HCT116 (cell line): ENCODE measurements around the gene FOXN3. TPM values are rescaled to one million over a fixed set of nuclear protein-coding genes. Genes with fewer than 3 reads are reported as not detected.

Experiments used
- ATAC-seq: fragments of 200-7000 bp; cut with Tn5 transposase; 2 replicates; pipeline ENCODE4 v1.9.1; 2020; ENCODE audit warnings: mild to moderate bottlenecking, moderate library complexity
- BruUV-seq: library from RNA; stranded (reverse); fragments of 400-500 nt; replicated peaks from 2 replicates; lab custom pipeline; 2021; lab: Mats Ljungman, UMichigan
- CTCF ChIA-PET: fragments of 300-600 bp; sonication (Branson Sonifier 250); formaldehyde crosslinking; loops from one replicate; lab custom pipeline; 2021; ENCODE audit warnings: antibody characterized with exemption; lab: Charles Lee
- POLR2A ChIA-PET: fragments of 300-600, 350-600 bp; sonication (Branson Sonifier 250); formaldehyde crosslinking; loops from one replicate; lab custom pipeline; 2021; ENCODE audit warnings: antibody characterized with exemption; lab: Charles Lee
- RAD21 ChIA-PET, 2 experiments: fragments of 300-600 bp; sonication (Branson Sonifier 250); formaldehyde crosslinking; loops; one replicate each; lab custom pipeline; 2023; ENCODE audit warnings: low total read pairs in 2 of 2; ENCODE audit not compliant: uncharacterized antibody in 2 of 2, unreplicated experiment in 2 of 2, low non-redundant PET in 1 of 2; lab: Charles Lee
- DNase-seq: peaks from one replicate; pipeline ENCODE4 v3.0.0-alpha.2; 2010; ENCODE audit warnings: low read depth, low spot score
- H2AFZ ChIP-seq: fragments of 200-600 bp; shearing (Covaris generic), sonication (generic); 2 replicates; pipeline ENCODE4 v1.6.1; 2017; ENCODE audit warnings: low read depth, mixed run types, mixed read lengths, antibody characterized with exemption, low read length; ENCODE audit not compliant: poor library complexity, severe bottlenecking
- H3K27ac ChIP-seq: 2 replicates; pipeline ENCODE4 v1.5.1; 2012; ENCODE audit warnings: low read depth, low read length
- H3K27me3 ChIP-seq: fragments of 200-600 bp; sonication (generic); 2 replicates; pipeline ENCODE4 v1.6.1; 2016; ENCODE audit warnings: mixed run types, low read length, mixed read lengths; ENCODE audit not compliant: insufficient read depth
- H3K36me3 ChIP-seq, 2 experiments: fragments of 200-500 bp in 1 of 2; fragments of 200-600 bp in 1 of 2; sonication (Bioruptor generic) in 1 of 2; sonication (generic) in 1 of 2; 2 replicates each; pipeline versions ENCODE4 v1.5.1 to v1.6.1; 2014 to 2016; ENCODE audit warnings: low read length in 2 of 2, inconsistent platforms in 1 of 2, mixed read lengths in 1 of 2, mixed run types in 1 of 2; ENCODE audit not compliant: insufficient read depth in 2 of 2, control insufficient read depth in 1 of 2
- H3K4me1 ChIP-seq, 2 experiments: fragments of 200-600 bp in 1 of 2; sonication (generic) in 1 of 2; 2 replicates each; pipeline versions ENCODE4 v1.5.1 to v1.6.1; 2012 to 2017; ENCODE audit warnings: low read length in 2 of 2, inconsistent platforms in 1 of 2, mild to moderate bottlenecking in 1 of 2, mixed read lengths in 1 of 2, mixed run types in 1 of 2, moderate library complexity in 1 of 2; ENCODE audit not compliant: insufficient read depth in 2 of 2, control insufficient read depth in 1 of 2
- H3K4me2 ChIP-seq: fragments of 200-600 bp; sonication (generic); 2 replicates; pipeline ENCODE4 v1.6.1; 2017; ENCODE audit warnings: mixed run types, low read length, mixed read lengths
- H3K4me3 ChIP-seq, 2 experiments: fragments of 200-600 bp in 1 of 2; sonication (generic) in 1 of 2; replicated peaks in 1 of 2; 2 replicates each; pipeline ENCODE4 v1.5.1; 2011 to 2016; ENCODE audit warnings: low read length in 2 of 2, control low read depth in 1 of 2, low read depth in 1 of 2, mild to moderate bottlenecking in 1 of 2, mixed read lengths in 1 of 2, mixed run types in 1 of 2
- H3K79me2 ChIP-seq: fragments of 200-600 bp; sonication (generic); 2 replicates; pipeline ENCODE4 v1.6.1; 2017; ENCODE audit warnings: mild to moderate bottlenecking, mixed run types, low read length, moderate library complexity, mixed read lengths; ENCODE audit not compliant: insufficient read depth
- H3K9ac ChIP-seq: fragments of 200-600 bp; sonication (generic); 2 replicates; pipeline ENCODE4 v1.6.1; 2016; ENCODE audit warnings: low read length, mixed read lengths
- H3K9me2 ChIP-seq: fragments of 200-600 bp; sonication (generic), shearing (Covaris generic); 2 replicates; pipeline ENCODE4 v1.6.1; 2017; ENCODE audit warnings: mixed run types, mild to moderate bottlenecking, moderate library complexity; ENCODE audit not compliant: insufficient read depth
- H3K9me3 ChIP-seq, 2 experiments: fragments of 200-500 bp in 1 of 2; fragments of 200-600 bp in 1 of 2; sonication (Bioruptor generic) in 1 of 2; sonication (generic) in 1 of 2; 2 replicates each; pipeline ENCODE4 v1.6.1; 2014 to 2017; ENCODE audit warnings: low read length in 2 of 2, mixed read lengths in 2 of 2, inconsistent platforms in 1 of 2, low read depth in 1 of 2, mild to moderate bottlenecking in 1 of 2, mixed run types in 1 of 2, moderate library complexity in 1 of 2; ENCODE audit not compliant: control insufficient read depth in 1 of 2, insufficient read depth in 1 of 2
- H4K20me1 ChIP-seq: fragments of 200-600 bp; sonication (generic), shearing (Covaris generic); 2 replicates; pipeline ENCODE4 v1.6.1; 2017; ENCODE audit warnings: mixed run types, mild to moderate bottlenecking, moderate library complexity; ENCODE audit not compliant: insufficient read depth
- CBX3 ChIP-seq: IDR thresholded peaks from 2 replicates; pipeline ENCODE4 v1.6.1; 2012; ENCODE audit warnings: low read depth
- CTCF ChIP-seq, 3 experiments: fragments of 200-600 bp in 1 of 3; sonication (generic) in 1 of 3; IDR thresholded peaks in 2 of 3; conservative IDR thresholded peaks in 1 of 3; 2 replicates each; pipeline ENCODE4 v1.5.1; 2012 to 2017; ENCODE audit warnings: low read depth in 2 of 3, low read length in 2 of 3, antibody characterized with exemption in 1 of 3, borderline replicate concordance in 1 of 3, control low read depth in 1 of 3, mild to moderate bottlenecking in 1 of 3, mixed read lengths in 1 of 3, mixed run types in 1 of 3, moderate library complexity in 1 of 3; ENCODE audit not compliant: insufficient read depth in 1 of 3
- EGR1 ChIP-seq: IDR thresholded peaks from 2 replicates; pipeline ENCODE4 v1.6.1; 2012; ENCODE audit warnings: low read depth
- RAD21 ChIP-seq: IDR thresholded peaks from 2 replicates; pipeline ENCODE4 v1.6.1; 2012; ENCODE audit warnings: low read depth, mild to moderate bottlenecking
- intact Hi-C: fragments of 100-400 bp; cut with micrococcal nuclease; formaldehyde crosslinking; loops from 2 replicates; pipeline ENCODE4 v1.10.0; 2022
- total RNA-seq: library from RNA; stranded (reverse); gene quantifications from one replicate; pipeline ENCODE4 v1.2.1, GENCODE V29; 2021; ENCODE audit not compliant: unreplicated experiment
- TF ChIP-seq, protein P1 (sequence below): IDR thresholded peaks from 2 replicates; pipeline ENCODE4 v1.6.1; 2012; ENCODE audit warnings: low read depth

Gene FOXN3
- total RNA-seq, 1 experiment from 2014 or later: 20.0 TPM

DNA sequence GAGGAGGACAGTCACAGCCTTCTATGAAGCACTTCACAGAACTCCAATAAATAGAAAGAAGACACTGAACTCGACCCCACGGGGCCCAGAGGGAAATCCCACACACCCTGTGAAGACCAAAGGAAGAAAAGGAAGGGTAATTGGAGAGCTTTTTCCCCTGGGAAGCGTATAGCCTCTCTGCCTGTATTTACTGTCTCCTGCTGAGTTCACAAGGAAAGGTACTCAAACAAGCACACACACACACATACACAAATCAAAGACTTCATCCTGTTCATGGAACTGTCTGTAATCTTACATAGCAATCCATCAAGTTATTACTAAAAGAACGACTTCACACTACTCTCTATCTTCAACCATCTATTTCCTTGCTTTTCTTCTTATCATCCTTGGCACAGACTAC is 15.3 kb downstream of the FOXN3 start:
- no peak for ATAC-seq
- no peak for DNase-seq
- no peak overlapping the region for H2AFZ ChIP-seq
- intact Hi-C loops: no loop called here
- RAD21 ChIA-PET: interaction anchor here in 1 of 2 experiments (0.5 kb wide), 1 partner anchor 165 kb away, joined by 4 read pairs; no protein-coding TSS in a partner anchor
- H3K36me3 ChIP-seq: no peaks in the 10 kb centered on the region
- no peak overlapping the region for H3K4me2 ChIP-seq
- no peaks in the 10 kb centered on the region for H3K79me2 ChIP-seq
- H3K27ac ChIP-seq: no peak overlapping the region
- BruUV-seq: no TSS peak
- POLR2A ChIA-PET: no interaction called here
- no peaks in the 10 kb centered on the region for H3K27me3 ChIP-seq
- no peak overlapping the region for H3K4me3 ChIP-seq
- CTCF ChIA-PET: no interaction called here
- no peak overlapping the region for H3K9ac ChIP-seq
- H3K9me2 ChIP-seq: no peaks in the 10 kb centered on the region
- no peaks in the 10 kb centered on the region for H4K20me1 ChIP-seq
- H3K9me3 ChIP-seq: no peaks in the 10 kb centered on the region
- H3K4me1 ChIP-seq: no peaks in the 10 kb centered on the region
- TF ChIP-seq EGR1 (no peak), CBX3 (no peak), CTCF (IDR thresholded peaks at IDR 0.05 in 2 of 3, conservative IDR thresholded peaks at IDR 0.05 in 1 of 3; ENCODE audit: borderline replicate concordance in 1 of 3, insufficient read depth in 1 of 3, low read depth in 2 of 3, low read length in 2 of 3) (no peak), RAD21 (no peak)
- TF ChIP-seq, protein P1, sequence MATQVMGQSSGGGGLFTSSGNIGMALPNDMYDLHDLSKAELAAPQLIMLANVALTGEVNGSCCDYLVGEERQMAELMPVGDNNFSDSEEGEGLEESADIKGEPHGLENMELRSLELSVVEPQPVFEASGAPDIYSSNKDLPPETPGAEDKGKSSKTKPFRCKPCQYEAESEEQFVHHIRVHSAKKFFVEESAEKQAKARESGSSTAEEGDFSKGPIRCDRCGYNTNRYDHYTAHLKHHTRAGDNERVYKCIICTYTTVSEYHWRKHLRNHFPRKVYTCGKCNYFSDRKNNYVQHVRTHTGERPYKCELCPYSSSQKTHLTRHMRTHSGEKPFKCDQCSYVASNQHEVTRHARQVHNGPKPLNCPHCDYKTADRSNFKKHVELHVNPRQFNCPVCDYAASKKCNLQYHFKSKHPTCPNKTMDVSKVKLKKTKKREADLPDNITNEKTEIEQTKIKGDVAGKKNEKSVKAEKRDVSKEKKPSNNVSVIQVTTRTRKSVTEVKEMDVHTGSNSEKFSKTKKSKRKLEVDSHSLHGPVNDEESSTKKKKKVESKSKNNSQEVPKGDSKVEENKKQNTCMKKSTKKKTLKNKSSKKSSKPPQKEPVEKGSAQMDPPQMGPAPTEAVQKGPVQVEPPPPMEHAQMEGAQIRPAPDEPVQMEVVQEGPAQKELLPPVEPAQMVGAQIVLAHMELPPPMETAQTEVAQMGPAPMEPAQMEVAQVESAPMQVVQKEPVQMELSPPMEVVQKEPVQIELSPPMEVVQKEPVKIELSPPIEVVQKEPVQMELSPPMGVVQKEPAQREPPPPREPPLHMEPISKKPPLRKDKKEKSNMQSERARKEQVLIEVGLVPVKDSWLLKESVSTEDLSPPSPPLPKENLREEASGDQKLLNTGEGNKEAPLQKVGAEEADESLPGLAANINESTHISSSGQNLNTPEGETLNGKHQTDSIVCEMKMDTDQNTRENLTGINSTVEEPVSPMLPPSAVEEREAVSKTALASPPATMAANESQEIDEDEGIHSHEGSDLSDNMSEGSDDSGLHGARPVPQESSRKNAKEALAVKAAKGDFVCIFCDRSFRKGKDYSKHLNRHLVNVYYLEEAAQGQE: no peak
